Measurements from ENCODE around the gene KIAA1958. TPM values are rescaled to one million over a fixed set of nuclear protein-coding genes. Genes with fewer than 3 reads are reported as not detected.

KIAA1958 gene
- total and polyA plus RNA-seq, 2 experiments from 2014 or later: 9.4 to 41.7 TPM

- Mint-ChIP-seq H3K27me3 (ENCODE audit: insufficient read depth, low read depth, poor library complexity) (no peaks in the 10 kb centered on the region), H3K36me3 (ENCODE audit: low read depth) (no peaks in the 10 kb centered on the region), H3K9me3 (no peaks in the 10 kb centered on the region), H3K27ac (no peak overlapping the region), H3K4me1 (peaks cover 45% of the 10 kb centered on the region), H3K4me3 (no peak overlapping the region)
- H3K27me3 ChIP-seq (ENCODE audit: insufficient read depth): no peaks in the 10 kb centered on the region
- no peak for DNase-seq (ENCODE audit: low spot score)
- H3K4me3 ChIP-seq: no peak overlapping the region
- H3K27ac ChIP-seq (ENCODE audit: low read depth): no peak overlapping the region
- no peak overlapping the region for H2AFZ ChIP-seq
- peaks cover 94% of the 10 kb centered on the region for H3K79me2 ChIP-seq (replicated peaks; ENCODE audit: insufficient read depth)
- no peaks in the 10 kb centered on the region for H3K36me3 ChIP-seq (ENCODE audit: insufficient read depth)
- ATAC-seq: no peak
- TF ChIP-seq REST (IDR thresholded peaks at IDR 0.05; ENCODE audit: unreplicated experiment) (no peak), NANOG (IDR thresholded peaks at IDR 0.05; ENCODE audit: borderline replicate concordance) (no peak), STAT1 (IDR thresholded peaks at IDR 0.05; ENCODE audit: unreplicated experiment) (no peak), EZH2phosphoT487 (IDR thresholded peaks at IDR 0.05; ENCODE audit: unreplicated experiment) (no peak), CTCF (conservative IDR thresholded peaks at IDR 0.05; ENCODE audit: low read depth in 2 of 2) (no peak), ETS1 (IDR thresholded peaks at IDR 0.05) (no peak), ZNF462 (CRISPR knock-in tag; IDR thresholded peaks at IDR 0.05) (no peak), POLR2AphosphoS5 (IDR thresholded peaks at IDR 0.05; ENCODE audit: low read depth) (no peak), ZNF114 (CRISPR knock-in tag; IDR thresholded peaks at IDR 0.05) (no peak), ZNF331 (CRISPR knock-in tag; IDR thresholded peaks at IDR 0.05; ENCODE audit: low read depth) (no peak), CREB1 (CRISPR knock-in tag; IDR thresholded peaks at IDR 0.05; ENCODE audit: low read depth) (no peak), JUNB (IDR thresholded peaks at IDR 0.05; ENCODE audit: unreplicated experiment) (no peak), EZH2 (IDR thresholded peaks at IDR 0.05; ENCODE audit: low read depth, unreplicated experiment) (no peak)
- peaks cover 25% of the 10 kb centered on the region for H4K20me1 ChIP-seq (replicated peaks; ENCODE audit: insufficient read depth)
- peaks cover 45% of the 10 kb centered on the region for H3K4me1 ChIP-seq (ENCODE audit: insufficient read depth)
- no peak overlapping the region for H3K4me2 ChIP-seq
- H3K9me2 ChIP-seq (ENCODE audit: insufficient read depth): no peaks in the 10 kb centered on the region
- H3F3A ChIP-seq (replicated peaks; ENCODE audit: low read depth): no peaks in the 10 kb centered on the region; the same call in 1 of the 2 replicates
Observed at GRCh38 chr9:112554516-112554915, 67.9 kb downstream of the KIAA1958 start.
